Measurements from ENCODE around the gene CAD.
"Not testable (repeated sequence)": the region's sequence is repeated elsewhere in the genome, so short reads cannot be mapped to it uniquely, and the experiment has no call there.

Gene CAD

DNA sequence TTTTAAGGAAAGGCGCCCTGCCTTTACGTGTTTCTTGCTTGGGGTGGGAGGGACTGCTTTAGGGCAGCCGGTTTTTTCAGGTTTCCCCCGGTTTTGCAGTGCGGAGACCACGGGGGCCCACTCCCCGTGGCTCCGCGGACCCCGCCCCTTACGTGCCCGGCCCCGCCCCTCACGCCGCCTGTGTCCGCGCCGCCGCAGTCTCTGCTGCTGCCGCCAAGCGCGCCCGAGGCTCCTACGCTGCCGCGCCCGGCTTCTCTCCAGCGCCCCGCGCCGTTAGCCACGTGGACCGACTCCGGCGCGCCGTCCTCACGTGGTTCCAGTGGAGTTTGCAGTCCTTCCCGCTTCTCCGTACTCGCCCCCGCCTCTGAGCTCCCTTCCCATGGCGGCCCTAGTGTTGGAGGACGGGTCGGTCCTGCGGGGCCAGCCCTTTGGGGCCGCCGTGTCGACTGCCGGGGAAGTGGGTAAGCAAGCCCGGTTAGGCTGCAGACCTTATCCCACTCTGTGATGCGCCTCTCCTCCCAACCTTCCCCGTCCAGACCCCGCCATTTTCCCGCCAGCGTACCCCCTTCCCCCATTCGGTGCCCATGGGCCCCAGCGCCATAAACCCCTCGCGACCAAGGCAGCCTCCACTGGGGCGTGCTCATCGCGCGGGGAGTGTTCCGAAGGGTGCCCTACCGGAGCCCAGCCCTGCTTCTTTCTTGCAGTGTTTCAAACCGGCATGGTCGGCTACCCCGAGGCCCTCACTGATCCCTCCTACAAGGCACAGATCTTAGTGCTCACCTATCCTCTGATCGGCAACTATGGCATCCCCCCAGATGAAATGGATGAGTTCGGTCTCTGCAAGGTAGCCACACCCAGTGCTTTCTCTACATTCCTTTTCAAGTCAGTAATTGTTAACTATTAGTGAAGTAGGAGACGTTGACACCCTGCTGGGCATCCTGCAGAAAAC, at the start of gene CAD:
Gene CAD (plus strand): TSS at position 197 of the 949 bp plus-strand sequence. CDS start 183 bp downstream, at position 380.
- DNase-seq (ENCODE audit: low read depth in 2 of 2), result peak; percentile 77 to 79

DNA sequence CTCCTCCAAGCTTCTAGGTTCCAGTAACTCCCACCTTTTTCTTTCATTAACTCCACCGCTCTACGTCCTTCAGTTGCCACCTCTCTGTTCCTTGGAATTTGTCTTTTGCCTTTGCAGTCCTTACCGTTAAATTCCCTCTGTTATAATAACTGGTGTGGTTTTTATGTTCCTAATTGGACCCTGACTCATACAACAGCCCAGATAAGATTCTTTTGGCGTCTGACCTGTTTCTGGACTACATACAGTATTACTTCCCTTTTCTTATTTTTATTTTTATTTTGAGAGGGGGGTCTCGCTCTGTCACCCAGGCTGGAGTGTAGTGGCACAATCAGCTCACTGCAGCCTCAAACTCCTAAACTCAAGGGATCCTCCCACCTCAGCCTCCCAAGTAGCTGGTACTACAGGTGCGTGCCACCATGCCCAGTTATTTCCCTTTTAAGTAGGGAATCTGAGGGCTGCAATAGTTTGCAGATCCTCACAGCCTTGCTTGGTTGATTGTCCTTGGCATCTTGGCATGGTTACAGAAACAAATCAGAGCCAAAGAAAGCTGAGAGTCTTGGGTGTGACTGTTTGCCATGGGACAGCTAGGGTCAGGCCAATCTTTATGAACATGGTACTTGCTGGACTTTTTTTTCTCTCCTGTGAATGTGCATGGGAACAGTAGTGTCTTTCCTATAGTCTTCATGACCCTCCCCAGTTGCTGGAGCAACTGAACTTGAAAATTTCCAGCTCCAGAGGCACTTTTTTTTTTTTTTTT, 46.4 kb upstream of the CAD start:
- DNase-seq (ENCODE audit: low read depth in 2 of 2), result no peak

DNA sequence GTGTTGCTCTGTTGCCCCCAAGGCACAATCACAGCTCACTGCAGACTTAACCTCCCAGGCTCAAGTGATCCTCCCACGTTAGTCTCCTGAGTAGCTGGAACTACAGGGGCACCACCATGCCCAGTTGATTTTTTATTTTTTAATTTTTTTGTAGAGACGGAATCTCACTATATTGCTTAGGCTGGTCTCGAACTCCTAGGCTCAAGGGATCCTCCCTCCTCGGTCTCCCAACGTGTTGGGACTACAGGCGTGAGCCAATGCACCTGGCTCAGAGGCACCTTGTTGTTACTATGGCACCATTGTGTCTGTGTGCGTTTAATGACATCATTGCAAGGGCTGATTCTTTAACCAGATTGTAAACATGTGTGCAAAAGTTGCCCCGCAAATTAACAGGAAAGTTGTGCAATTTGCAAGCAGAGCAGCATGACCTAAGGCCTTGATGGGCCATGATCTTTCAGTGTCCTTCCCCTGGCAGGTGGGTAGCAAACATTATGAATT, 45.8 kb upstream of the CAD start:
- no peak for DNase-seq (ENCODE audit: low read depth in 2 of 2)

DNA sequence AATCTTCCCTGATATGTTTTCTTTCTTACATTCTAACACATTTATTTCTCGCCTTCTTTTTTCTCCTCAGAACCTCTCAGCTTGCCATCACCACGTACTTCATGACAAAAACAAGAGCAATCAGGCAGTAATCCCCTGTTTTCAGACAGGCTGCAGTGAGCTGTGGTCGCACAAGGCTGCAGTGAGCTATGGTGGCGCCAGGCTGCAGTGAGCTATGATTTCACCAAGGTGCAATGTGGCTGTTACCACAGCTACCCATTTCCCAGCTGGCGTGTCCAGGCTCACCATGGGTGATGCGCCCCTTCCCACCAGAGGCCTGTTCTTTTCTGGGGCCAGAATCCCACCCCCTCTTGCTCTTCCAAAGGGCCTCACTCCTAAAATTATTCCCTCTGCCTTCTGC, 42.5 kb upstream of the CAD start:
- no peak for DNase-seq (ENCODE audit: low read depth in 2 of 2)

DNA sequence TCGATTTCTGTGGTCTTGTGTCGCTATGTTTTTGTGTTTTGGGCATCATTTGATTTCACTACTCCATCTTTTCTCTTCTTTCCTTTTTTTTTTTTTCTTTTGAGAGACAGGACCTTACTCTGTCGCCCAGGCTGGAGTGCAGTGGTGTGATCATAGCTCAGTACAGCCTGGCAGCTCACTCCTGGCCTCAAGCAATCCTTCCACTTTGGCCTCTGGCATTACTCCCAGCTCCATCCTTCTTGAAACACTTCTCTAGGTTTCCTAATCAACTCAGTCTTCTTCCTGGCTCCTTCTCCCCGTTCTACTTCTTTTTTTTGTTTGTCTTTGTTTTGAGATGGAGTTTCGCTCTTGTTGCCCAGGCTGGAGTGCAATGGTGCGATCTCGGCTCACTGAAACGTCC, 41.8 kb upstream of the CAD start:
- DNase-seq (ENCODE audit: low read depth in 2 of 2), result no peak

DNA sequence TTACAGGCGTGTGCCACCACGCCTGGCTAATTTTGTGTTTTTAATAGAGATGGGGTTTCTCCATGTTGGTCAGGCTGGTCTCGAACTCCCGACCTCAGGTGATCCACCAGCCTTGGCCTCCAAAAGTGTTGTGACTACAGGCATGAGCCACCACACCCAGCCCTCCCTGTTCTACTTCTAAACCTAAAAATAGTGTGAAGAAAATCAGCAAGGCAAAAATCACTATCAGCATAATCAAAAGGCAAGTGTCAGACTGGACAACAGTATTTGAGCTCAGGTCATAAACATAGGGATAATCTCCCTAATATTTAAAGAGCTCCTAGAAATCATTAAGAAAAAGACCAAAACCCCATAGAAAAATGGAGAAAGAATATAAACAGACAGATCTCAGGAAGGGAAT, 41.4 kb upstream of the CAD start:
- DNase-seq (ENCODE audit: low read depth in 2 of 2), result not testable (repeated sequence)

DNA sequence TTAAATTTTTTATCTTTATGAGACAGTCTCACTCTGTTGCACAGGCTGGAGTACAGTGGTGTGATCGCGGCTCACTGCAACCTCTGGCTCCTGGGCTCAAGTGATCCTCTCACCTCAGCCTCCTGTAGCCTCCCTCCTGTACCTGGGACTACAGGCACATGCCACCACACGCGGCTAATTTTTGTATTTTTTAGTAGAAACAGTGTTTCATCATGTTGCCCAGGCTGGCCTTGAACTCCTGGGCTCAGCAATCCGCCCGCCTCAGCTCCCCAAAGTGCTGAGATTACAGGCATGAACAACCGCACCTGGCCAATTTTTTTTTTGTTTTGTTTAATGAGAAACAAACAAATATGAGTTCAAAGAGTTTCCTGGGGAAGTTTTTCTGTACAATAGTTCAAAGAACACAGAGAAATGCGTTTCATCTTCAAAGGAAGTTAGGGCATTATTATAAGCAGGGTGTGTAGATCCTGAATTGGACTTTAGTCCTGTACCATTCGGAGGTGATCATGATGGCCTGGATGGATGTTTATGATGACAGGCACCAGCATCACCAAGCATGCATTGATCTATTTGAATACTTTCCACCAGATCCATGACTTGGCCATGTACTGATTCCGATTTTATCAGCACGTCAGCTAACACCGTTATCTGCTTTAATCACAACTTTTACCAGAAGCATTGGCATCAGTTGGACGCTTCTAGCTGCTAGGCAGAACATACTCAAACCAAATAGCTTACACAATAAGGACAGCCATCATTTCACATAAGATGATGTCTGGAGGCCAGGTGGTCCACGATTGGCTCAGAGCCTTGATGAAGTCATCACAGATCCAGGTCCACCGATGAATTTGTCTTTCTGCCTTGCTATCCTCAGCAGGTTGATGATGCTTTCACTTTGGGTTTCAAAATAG, 39.5 kb upstream of the CAD start:
- no peak for DNase-seq (ENCODE audit: low read depth in 2 of 2)

DNA sequence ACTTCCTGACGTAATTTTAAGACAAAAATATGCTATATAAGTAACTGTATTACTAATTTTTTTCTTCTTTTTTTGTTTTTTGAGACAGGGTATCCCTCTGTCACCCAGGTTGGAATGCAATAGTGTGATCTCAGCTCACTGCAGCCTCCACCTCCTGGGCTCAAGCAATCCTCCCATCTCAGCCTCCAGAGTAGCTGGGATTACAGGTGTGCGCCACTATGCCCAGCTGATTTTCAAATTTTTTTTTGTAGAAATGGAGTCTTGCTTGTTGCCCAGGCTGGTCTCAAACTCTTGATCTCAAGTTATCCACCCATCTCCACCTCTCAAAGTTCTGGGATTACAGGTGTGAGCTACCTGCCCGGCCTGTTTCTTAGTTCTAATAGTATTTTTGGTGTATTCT, 38.7 kb upstream of the CAD start:
- DNase-seq (ENCODE audit: low read depth in 2 of 2), result no peak

DNA sequence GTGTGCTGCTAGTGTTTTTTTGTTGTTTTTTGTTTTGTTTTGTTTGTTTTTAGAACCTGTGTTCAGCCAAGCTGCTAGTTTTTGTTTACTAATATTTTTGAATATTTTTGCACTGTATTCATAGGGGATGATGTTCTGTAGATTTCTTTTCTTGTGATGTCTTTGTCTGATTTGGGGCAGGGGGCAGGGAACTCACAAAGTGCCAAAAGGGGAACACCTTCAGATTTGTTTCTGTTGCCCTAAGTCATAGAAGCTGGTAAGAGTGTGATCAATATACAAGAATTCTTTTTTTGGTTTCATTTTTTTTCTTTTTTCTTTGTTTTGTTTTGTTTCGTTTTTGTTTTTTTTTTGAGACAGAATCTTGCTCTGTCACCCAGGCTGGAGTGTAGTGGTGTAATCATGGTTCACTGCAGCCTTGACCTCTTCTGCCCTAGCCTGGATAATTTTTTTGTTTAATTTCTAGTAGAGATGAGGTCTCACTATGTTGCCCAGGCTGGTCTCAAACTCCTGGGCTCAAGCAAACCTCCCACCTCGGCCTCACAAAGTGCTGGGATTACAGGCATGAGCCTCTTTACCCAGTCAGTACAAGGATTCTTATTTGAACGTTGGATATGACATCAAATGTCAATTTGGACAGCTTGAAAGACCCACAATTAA, 37.7 kb upstream of the CAD start:
- DNase-seq (ENCODE audit: low read depth in 2 of 2), result no peak

DNA sequence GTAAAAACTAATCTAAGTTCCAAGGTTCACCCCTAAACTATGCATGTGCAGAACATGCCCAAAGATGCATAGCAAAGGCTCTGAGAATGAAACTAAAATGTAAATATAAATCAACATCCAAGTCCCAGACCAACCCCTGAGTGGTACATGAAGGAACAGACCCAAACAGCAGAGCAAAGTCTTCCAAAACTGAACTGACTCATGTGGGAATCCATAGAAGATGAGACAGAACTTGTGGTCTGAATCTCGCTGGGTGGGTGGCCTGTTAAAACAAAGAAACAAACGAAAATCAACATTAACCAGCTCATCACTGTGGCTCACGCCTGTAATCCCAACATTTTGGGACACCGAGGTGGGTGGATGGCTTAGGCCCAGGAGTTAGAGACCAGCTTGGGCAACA, 34.8 kb upstream of the CAD start:
- DNase-seq (ENCODE audit: low read depth in 2 of 2), result no peak

DNA sequence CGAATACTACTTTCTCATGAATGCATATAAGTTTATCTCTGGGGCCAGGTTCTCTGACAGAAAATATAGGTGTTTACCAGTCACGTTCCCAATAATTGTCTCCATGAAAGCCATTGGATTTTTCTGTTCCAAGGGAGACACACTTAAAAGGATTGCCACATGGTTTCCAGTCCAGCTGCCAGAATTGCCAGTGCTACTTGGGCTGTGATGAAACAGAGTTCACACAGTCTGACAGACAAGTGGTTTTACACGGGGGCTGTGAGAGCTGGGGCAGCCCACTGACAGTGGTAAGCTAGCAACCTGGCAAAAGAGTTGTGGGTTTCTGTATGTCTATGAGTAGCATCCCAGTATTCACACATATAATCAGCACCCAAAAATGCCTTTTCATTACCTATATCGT, 33.1 kb upstream of the CAD start:
- no peak for DNase-seq (ENCODE audit: low read depth in 2 of 2)

DNA sequence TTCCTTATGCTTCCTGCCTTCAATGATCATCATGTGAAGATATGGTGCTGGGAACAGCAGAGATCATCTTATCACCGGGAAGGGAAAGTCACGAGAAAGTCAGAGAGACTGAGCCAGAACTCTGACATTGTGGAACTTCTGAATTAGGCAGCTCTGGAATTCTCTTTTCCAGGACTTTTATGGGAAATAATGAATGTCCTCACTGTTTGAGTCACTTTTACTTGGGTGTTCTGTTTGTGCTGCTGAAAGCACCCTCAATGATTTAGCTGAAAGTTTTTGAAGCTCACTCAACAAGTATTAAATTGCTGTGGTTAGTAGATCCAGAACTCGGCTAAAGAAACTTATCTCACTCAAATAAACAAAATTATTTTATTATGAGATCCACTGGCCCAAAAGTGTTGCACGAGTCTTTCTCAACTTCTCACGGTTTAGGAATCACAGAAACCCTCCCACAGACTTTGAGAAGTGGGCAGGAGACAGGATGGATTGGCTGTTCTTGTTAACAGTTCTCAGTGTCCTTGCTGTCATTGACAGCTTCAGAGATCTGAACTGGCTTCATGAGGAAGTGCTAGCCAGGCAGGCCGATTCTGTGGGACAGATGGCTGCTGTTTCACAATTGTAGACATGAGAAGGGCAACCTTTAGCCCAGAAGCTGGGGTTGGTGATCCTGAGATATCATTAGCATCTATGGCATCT, 31.7 kb upstream of the CAD start:
- no peak for DNase-seq (ENCODE audit: low read depth in 2 of 2)

DNA sequence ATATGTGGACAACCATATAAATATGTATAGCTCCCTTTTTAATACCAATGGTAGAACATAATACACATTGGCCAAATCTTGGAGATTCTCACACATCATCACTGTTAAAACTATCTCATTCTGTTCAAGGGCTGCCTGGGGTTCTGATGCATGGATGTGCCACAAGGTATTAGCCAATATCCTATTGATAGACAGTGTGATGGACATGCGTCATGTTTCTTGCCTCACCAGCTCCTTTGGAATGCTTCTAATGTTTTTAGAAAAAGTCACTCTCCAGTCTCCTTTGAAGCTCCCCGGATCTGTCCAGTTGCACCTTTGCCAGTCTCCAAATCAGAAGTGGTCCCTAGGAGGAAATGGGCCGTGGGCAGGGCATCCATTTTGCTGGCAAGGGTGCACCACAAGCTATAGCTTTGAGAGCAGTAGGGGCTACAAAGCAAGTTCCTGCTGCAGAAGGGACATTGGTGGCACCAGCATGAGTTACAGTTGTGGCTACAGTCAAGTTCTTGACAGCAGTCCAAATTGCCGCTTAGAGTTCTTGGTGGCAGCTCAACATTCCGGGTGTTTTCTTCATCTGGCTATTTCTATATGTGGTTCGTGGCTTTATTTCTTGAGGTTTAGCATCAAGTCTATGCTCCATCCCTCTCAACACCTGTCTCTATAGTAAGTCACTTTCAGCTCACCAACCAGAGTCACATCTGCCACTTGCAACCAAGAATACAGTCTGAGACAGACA, 30.4 kb upstream of the CAD start:
- DNase-seq (ENCODE audit: low read depth in 2 of 2), result no peak

DNA sequence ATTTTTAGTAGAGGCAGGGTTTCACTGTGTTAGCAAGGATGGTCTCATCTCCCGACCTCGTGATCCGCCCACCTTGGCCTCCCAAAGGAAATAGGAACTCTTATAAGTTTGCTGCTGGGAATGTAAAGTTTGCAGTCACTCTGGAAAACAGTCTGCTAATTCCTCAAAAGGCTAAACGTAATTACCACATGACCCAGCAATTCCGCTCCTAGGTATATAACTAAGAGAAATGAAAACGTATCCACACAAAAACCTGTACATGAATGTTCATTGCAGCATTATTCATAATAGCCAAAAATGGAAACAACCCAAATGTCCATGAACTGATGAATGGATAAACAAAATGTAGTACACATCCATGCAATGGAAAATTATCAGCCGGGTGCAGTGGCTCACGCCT, 27.2 kb upstream of the CAD start:
- no peak for DNase-seq (ENCODE audit: low read depth in 2 of 2)

DNA sequence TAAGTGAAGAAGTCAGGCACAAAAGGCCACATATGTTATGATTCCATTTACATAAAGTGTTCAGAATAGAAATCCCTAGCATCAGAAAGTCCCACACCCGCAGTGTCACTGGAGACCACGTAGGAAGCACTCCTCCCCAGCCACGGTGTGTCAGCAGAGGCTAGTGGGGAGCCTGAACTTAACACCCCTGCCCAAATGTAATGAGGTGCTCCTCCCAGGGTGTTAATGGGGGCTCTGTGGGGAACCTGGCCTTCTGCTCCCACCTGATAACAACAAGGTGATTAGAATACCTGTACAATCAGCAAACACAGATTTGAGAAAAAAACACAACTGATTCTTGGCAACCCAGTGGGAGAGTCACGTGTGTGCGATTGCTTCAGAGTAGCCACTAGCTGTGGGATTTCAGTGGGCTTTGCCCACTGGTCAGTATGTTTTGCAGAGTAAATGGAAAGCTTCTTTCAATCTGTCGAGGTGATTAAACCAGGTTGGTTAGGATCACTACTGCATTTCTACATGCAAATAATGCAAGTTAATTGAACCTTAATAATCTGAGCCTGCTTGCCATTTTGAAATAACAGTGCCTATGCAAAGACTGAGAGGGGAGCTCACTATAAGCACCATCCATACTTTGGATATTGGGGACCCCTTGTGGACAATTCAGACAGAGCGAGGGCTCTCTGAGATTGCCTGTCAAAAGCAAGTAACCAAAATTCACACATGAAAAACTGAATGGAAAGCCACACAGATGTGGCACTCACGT, 25.9 kb upstream of the CAD start:
- DNase-seq (ENCODE audit: low read depth in 2 of 2), result peak in 1 of 2 donors; percentile 8

DNA sequence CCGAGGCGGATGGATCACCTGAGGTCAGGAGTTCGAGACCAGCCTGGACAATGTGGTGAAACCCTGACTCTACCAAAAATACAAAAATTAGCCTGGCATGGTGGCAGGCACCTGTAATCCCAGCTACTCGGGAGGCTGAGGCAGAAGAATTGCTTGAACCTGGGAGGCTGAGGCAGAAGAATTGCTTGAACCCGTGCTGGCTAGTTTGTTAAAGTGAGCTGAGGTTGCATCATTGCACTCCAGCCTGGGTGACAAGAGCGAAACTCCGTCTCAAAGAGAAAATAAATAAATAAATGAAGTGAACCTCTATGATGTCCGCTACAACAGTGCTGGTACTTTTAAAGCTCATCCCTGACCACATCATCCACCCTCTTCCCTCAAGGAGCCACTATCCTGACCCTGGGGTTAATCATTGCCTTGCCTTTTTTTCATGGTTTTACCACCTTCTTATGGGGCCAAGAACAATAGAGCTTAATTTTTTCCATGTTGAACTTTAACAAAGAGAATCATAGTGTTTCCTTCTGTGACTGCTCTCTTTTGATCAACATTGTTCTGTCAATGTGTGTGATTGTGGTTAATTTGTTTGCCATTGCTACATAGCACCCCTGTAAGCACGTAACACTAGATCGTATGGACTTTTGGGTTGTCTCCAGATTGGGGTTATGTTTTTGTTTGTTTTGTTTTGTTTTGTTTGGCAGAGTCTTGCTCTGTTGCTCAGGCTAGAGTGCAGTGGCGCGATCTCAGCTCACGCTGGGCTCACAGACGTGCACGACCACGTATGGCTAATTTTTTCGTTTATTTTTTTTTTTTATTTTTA, 22.4 kb upstream of the CAD start:
- no peak for DNase-seq (ENCODE audit: low read depth in 2 of 2)

DNA sequence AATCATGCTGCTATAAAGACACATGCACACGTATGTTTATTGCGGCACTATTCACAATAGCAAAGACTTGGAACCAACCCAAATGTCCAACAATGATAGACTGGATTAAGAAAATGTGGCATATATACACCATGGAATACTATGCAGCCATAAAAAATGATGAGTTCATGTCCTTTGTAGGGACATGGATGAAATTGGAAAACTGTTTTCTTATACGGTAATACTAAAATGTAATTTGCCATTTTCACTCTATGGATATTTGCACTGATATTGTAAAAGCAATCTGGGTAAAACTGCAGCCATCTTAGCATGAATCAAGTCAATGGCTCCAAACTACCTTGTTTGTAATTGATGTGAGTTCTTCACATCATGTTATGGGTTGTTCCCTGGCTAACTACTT, 21.4 kb upstream of the CAD start:
- not testable (repeated sequence) for DNase-seq (ENCODE audit: low read depth in 2 of 2)

DNA sequence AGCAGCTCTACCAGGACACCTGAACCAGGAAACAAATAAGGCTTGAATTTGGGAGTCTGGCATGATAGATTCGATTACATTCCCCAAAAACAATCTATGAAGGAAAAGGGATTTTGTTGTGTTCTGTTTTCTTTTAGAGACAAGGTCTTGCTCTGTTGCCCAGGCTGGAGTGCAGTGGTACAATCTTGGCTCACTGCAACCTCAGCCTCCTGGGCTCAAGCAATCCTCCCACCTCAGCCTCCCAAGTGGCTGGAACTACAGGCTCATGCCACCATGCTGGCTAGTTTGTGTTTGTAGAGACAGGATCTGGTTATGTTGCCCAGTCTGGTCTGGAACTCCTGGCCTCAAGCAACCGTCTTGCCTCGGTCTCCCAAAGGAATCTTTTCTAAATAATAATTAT, 19.1 kb upstream of the CAD start:
- DNase-seq (ENCODE audit: low read depth in 2 of 2), result not testable (repeated sequence)

All from stimulated activated CD8-positive, alpha-beta memory T cell treated with anti-CD3 and anti-CD28 coated beads, Interleukin-15, amount 100 ng/mL, for 4 hours (primary cell).